B cell (primary cell): Measurements from ENCODE around the gene CATSPER1.

Source experiments
- CTCF ChIP-seq: fragments of 200-600 bp; IDR thresholded peaks from one replicate; pipeline ENCODE4 v1.8.0; 2022; ENCODE audit warnings: antibody characterized with exemption, mild to moderate bottlenecking
- EZH2 ChIP-seq: IDR thresholded peaks from 2 replicates; pipeline ENCODE4 v1.6.1; 2012; ENCODE audit warnings: borderline replicate concordance, low read depth, mild to moderate bottlenecking, moderate library complexity, low read length; ENCODE audit not compliant: insufficient read depth, poor library complexity, severe bottlenecking

- TF ChIP-seq CTCF, result no peak
- TF ChIP-seq EZH2, result no peak
Measured at GRCh38 chr11:66006891-66007176, 19.4 kb downstream of the CATSPER1 start.
